GM18873 (cell line): Measurements from ENCODE around the gene DDX19B.
"Not testable (repeated sequence)": the region's sequence is repeated elsewhere in the genome, so short reads cannot be mapped to it uniquely, and the experiment has no call there.

Experiments used
- ATAC-seq: cut with Tn5 transposase; IDR thresholded peaks from one replicate; pipeline ENCODE4 v1.9.1; 2021; ENCODE audit warnings: mild to moderate bottlenecking, moderate library complexity, moderate number of reproducible peaks; ENCODE audit not compliant: unreplicated experiment, low FRiP score

Gene DDX19B

DNA sequence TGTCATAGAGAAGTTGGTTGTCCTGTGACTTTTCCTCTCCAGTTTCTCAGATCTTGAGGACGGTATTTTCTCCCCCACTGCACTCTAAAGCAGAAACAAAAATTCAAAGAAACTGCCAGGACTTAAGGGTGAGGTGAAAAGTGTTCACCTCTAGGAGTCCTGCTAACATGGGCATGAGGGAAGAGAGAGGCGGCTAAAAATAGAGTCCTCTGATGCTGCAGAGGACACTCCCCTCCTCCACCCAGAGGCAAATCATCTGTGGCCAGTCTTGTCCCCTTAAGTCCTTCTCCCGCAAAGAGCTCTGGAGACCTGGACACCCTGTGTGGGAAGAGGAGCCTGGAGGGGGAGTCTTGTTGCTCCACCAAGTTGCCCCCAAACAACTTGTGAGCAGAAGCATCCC, 43.0 kb downstream of the DDX19B start:
- no peak for ATAC-seq

GRCh38 chr16:70345840-70346239, 46.9 kb downstream of the DDX19B start:
- no peak for ATAC-seq

- no peak for ATAC-seq
These were observed 50.0 kb downstream of the DDX19B start for GRCh38 chr16:70348991-70349390.

DNA sequence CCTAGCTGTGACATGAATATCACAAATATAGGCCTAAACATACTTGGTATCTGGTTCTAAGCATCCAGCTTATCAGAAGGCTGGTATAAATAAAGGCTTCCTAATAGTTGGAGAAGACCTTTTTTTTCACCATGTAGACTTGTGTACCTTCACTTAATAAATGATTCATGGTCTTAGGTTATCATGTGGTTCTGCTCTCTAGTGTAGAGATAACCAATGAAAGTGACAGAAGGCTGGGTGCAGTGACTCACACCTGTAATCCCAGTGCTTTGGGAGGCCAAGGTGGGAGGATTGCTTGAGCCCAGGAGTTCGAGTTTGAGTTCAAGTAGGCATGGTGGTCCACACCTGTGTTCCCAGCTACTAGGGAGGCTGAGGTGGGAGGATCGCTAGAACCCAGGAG, 50.8 kb downstream of the DDX19B start:
- ATAC-seq: no peak

DNA sequence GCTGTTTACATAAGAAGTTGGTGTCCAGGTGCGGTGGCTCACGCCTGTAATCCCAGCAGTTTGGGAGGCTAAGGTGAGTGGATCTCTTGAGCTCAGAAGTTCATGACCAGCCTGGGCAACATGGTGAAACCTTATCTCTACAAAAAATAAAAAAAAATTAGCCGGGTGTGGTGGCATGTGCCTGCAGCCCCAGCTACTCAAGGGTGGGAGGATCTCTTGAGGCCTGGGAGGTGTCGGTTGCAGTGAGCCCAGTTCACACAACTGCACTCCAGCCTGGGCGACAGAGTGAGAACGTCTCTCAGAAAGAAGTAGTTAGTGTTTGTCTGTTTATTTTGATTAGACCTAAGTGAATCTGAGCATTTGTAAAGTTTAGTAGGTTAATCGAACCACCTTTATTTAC, 60.6 kb downstream of the DDX19B start:
- ATAC-seq: no peak

- ATAC-seq: no peak
These were observed 65.4 kb downstream of the DDX19B start for GRCh38 chr16:70364399-70364798.

- not testable (repeated sequence) for ATAC-seq
These were observed 71.2 kb downstream of the DDX19B start for GRCh38 chr16:70370145-70370544.

- ATAC-seq: no peak
These were observed 71.9 kb downstream of the DDX19B start for GRCh38 chr16:70370924-70371323.

DNA sequence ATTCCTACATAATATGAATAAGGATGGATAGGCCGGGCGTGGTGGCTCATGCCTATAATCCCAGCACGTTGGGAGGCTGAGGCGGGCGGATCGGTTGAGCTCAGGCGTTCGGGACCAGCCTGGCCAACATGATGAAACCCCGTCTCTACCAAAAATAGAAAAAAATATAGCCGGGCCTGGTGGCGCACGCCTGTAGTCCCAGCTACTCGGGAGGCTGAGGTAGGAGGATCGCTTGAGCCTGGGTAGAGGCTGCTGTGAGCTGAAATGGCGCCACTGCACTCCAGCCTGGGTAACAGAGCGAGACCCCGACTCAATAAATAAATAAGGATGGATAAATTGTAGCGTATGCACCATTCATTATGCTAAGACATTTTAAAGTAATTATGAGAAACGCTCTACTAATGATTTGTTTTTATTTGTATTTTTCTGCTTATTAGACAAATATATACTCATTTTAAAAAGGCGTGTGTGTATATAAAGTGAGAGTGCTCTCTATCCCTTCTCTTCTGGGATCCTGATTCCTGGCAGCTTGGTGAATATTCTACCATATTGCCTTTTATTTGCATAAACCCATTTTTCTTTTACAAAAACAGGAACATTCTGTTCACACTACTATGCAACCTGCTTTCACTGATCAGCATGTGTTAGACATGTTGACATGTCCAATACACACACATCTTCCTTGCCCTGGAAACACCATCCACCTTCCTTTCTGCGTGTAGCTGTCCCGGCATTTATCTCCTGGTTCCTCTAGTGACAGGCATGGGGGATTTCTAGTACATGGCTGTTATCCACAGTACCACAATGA, 74.1 kb downstream of the DDX19B start:
- no peak for ATAC-seq

- ATAC-seq: no peak
These were observed 75.2 kb downstream of the DDX19B start for GRCh38 chr16:70374213-70374612.

GRCh38 chr16:70375636-70376611, 76.9 kb downstream of the DDX19B start:
- ATAC-seq: no peak

DNA sequence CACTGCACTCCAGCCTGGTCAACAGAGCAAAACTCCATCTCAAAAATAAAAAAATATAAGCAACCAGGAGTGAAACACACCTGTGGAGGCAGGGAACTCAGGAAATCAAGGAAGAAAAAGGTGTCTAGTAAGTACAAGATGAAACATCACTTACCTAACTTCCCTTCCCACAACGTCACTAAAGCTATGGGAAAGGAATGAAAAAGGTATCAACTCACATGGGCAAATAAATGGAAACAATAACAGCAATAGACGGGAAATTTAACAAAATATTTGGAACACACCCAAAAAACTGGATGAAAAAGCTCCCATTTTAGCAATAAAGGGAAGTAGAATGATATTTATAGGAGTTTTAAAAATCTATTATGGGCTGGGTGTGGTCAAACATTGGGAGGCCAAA, 78.8 kb downstream of the DDX19B start:
- ATAC-seq: no peak

DNA sequence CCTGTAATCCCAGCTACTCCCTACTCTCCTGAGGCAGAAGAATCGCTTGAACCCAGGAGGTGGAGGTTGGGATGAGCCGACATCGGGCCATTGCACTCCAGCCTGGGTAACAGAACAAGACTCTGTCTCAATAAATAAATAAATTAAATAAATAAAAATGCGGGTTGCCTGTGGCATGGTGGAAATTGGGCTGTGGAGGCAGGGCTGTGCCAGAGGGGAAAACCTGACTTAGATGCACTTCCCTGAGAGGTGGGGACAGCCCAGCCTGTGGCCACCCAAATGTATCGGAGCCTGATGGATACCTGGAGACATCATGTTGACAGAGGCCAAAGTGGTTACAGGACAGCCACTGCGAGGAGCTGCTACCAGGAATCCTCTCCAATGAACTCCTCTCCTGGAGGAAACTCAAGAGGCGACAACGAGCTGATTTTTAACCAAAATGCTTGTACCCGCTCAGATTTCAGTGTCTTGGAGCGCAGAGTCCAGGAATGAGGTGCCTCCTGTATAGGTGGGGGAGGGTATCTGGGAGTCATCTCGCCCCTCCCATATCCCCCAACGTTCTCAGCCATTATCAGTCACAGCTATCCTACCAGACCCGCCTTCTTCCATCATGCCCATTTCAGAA, 80.0 kb downstream of the DDX19B start:
- no peak for ATAC-seq

- peak; percentile 11 for ATAC-seq
These were observed 81.4 kb downstream of the DDX19B start for GRCh38 chr16:70380248-70380918.

DNA sequence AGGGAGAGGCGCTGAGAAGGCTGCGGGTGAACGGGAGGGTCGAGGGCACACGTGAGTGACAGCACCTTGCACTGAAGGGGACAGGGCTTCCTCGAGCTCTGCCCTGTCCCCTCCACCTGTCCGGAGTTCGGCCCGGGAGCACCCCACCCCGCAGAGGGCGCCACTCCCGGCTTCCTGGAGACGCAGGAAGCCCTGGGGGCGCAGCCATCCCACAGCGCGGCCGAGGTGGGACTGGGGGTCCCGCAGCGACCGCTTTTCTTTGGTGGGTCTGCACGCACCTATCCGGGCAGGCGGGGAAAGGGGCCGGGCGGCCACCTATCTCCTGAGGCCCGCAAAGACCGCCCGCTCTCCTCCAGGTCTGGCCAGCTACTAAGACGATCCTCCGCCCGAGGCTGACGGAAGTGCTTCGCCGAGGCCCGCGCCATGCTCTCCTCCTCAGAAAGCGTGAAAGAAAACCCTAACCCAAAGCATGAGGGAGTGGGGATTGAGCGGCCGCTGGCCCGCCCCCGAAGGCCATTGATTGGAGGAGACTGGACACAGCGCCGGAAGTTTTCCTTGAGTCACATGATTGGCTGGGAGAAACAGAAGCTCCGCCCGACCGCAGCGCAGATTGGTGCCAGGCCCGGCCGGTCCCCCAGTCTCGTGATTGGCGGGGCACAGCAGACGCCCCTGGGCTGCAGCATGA, 82.1 kb downstream of the DDX19B start:
- ATAC-seq: peak; percentile 87

- no peak for ATAC-seq
These were observed 82.8 kb downstream of the DDX19B start for GRCh38 chr16:70381604-70382342.

GRCh38 chr16:70383421-70383960, 84.5 kb downstream of the DDX19B start:
- ATAC-seq: no peak
